Esophagus squamous epithelium (tissue), 4 donors: ENCODE measurements around the gene HOXB13.

Experiments used
- POLR2A ChIP-seq, 4 donors: fragments of 450-650 bp; IDR thresholded peaks; one replicate each; pipeline ENCODE4 v1.6.1; 2017; ENCODE audit warnings: antibody characterized with exemption in 4 of 4, mild to moderate bottlenecking in 4 of 4, moderate library complexity in 3 of 4
- TF ChIP-seq, protein P1 (sequence below), 6 experiments: fragments of 450-650 bp in 4 of 6; fragments of 200-600 bp in 2 of 6; sonication (generic) in 2 of 6; IDR thresholded peaks; one replicate each; pipeline ENCODE4 v1.5.1; 2016 to 2019; ENCODE audit warnings: antibody characterized with exemption in 6 of 6, mild to moderate bottlenecking in 4 of 6, moderate library complexity in 4 of 6

GRCh38 chr17:48718761-48719641 is 9.5 kb downstream of the HOXB13 start:
- TF ChIP-seq, protein P1, sequence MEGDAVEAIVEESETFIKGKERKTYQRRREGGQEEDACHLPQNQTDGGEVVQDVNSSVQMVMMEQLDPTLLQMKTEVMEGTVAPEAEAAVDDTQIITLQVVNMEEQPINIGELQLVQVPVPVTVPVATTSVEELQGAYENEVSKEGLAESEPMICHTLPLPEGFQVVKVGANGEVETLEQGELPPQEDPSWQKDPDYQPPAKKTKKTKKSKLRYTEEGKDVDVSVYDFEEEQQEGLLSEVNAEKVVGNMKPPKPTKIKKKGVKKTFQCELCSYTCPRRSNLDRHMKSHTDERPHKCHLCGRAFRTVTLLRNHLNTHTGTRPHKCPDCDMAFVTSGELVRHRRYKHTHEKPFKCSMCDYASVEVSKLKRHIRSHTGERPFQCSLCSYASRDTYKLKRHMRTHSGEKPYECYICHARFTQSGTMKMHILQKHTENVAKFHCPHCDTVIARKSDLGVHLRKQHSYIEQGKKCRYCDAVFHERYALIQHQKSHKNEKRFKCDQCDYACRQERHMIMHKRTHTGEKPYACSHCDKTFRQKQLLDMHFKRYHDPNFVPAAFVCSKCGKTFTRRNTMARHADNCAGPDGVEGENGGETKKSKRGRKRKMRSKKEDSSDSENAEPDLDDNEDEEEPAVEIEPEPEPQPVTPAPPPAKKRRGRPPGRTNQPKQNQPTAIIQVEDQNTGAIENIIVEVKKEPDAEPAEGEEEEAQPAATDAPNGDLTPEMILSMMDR (IDR thresholded peaks at IDR 0.05) = no peak
- no peak for TF ChIP-seq POLR2A (IDR thresholded peaks at IDR 0.05)
